Motor neuron (in vitro differentiated cells): ENCODE results near the gene ZNF446. TPM values are rescaled to one million over a fixed set of nuclear protein-coding genes. Genes with fewer than 3 reads are reported as not detected.

ENCODE experiments used
- ATAC-seq, 8 experiments: fragments of 200-7000 bp; cut with Tn5 transposase; replicated peaks in 6 of 8; 2 replicates each; pipeline ENCODE4 v1.8.0; 2021; ENCODE audit warnings: mild to moderate bottlenecking in 8 of 8, moderate library complexity in 8 of 8
- H3K27ac ChIP-seq, 2 donors: fragments of 250-450 bp; sonication (Bioruptor Pico); 2 replicates each; pipeline ENCODE4 v1.9.0; 2021; ENCODE audit warnings: antibody characterized with exemption in 2 of 2, mild to moderate bottlenecking in 2 of 2, moderate library complexity in 1 of 2
- H3K4me1 ChIP-seq, 2 donors: fragments of 250-450 bp; sonication (Bioruptor Pico); replicated peaks in 1 of 2; 2 replicates each; pipeline ENCODE4 v1.6.1; 2021; ENCODE audit warnings: antibody characterized with exemption in 2 of 2, mild to moderate bottlenecking in 2 of 2, moderate library complexity in 1 of 2
- H3K4me3 ChIP-seq, 5 donors: fragments of 250-450 bp; sonication (Bioruptor Pico); 2 replicates each; pipeline ENCODE4 v1.9.0; 2021; ENCODE audit warnings: antibody characterized with exemption in 5 of 5, mild to moderate bottlenecking in 5 of 5, moderate library complexity in 4 of 5
- WGBS, 10 experiments: fragments of 450-650 bp; shearing (Covaris generic); methylation state at CpG; one replicate each; pipeline ENCODE4 v1.0.0; 2022; 5-methylcytosine and 5-hydroxymethylcytosine counted together
- in situ Hi-C, 9 experiments: fragments of 400-800 bp; cut with MboI; loops; one replicate each; pipeline ENCODE4 v1.15.0; 2021; ENCODE audit warnings: low sequenced_read_pairs in 9 of 9, low pct_unique_long_range_greater_than_20kb in 2 of 9; ENCODE audit not compliant: unreplicated experiment in 9 of 9
- total RNA-seq, 8 experiments: library from RNA; unstranded; fragments of 300-600 nt; gene quantifications; 2 replicates each; pipeline versions ENCODE4 v1.2.3 to v1.2.4, GENCODE V29; 2022

Gene ZNF446
- total RNA-seq, 8 experiments from 2014 or later = 11.8 to 19.8 (median 14.6) TPM

- Histone ChIP-seq H3K4me3 (peak overlapping the region in 4 of 5 donors; percentile 16 to 37 (median 30)), H3K4me1 (peaks cover 9 to 17% of the 10 kb centered on the region in 2 donors), H3K27ac (peak overlapping the region; percentile 6 to 72)
- in situ Hi-C loops = no loop called here
- ATAC-seq = no peak
- WGBS, 10 experiments = 100% methylated on average over 1 of the region's 3 CpGs; no CpG with 5 or more reads in 8 of the 10 experiments
These were observed 38.4 kb downstream of the ZNF446 start for GRCh38 chr19:58514564-58515022.

- 100% methylated on average over 2 of the region's 2 CpGs; no CpG with 5 or more reads in 9 of the 10 experiments for WGBS, 10 experiments
- no peak overlapping the region for H3K27ac ChIP-seq
- in situ Hi-C loops = no loop called here
- H3K4me1 ChIP-seq = peaks cover 9 to 17% of the 10 kb centered on the region in 2 donors
- ATAC-seq = no peak
- H3K4me3 ChIP-seq = no peak overlapping the region
These were observed 39.1 kb downstream of the ZNF446 start for GRCh38 chr19:58515259-58515658.

- ATAC-seq = no peak
- in situ Hi-C loops = no loop called here
- Histone ChIP-seq H3K27ac (no peak overlapping the region), H3K4me1 (peaks cover 12 to 21% of the 10 kb centered on the region in 2 donors), H3K4me3 (no peak overlapping the region)
- 73 to 100% methylated on average over 3 to 4 of the region's 25 CpGs; no CpG with 5 or more reads in 8 of the 10 experiments for WGBS, 10 experiments
These were observed 40.2 kb downstream of the ZNF446 start for GRCh38 chr19:58516246-58516836.

GRCh38 chr19:58516964-58517833 lies 41.0 kb downstream of the ZNF446 start:
- H3K4me1 ChIP-seq = peaks cover 12 to 21% of the 10 kb centered on the region in 2 donors
- in situ Hi-C loops = no loop called here
- whole genome bisulfite sequencing, 10 experiments = 100% methylated on average over 5 of the region's 65 CpGs; no CpG with 5 or more reads in 9 of the 10 experiments
- no peak overlapping the region for H3K4me3 ChIP-seq
- no peak overlapping the region for H3K27ac ChIP-seq
- no peak for ATAC-seq

GRCh38 chr19:58518256-58519086 lies 42.3 kb downstream of the ZNF446 start:
- no peak for ATAC-seq
- in situ Hi-C loops = no loop called here
- WGBS, 10 experiments = 0 to 65% (median 20%) methylated on average over 1 to 8 of the region's 22 CpGs; no CpG with 5 or more reads in 5 of the 10 experiments
- peak overlapping the region; percentile 92 to 94 for H3K27ac ChIP-seq
- peaks cover 11 to 20% of the 10 kb centered on the region in 2 donors for H3K4me1 ChIP-seq
- H3K4me3 ChIP-seq = peak overlapping the region; percentile 53 to 83 (median 66)

GRCh38 chr19:58519087-58519354 lies 42.9 kb downstream of the ZNF446 start:
- in situ Hi-C loops = no loop called here

GRCh38 chr19:58519355-58520256 lies 43.5 kb downstream of the ZNF446 start, which contains the start of gene ZBTB45:
ZBTB45 (minus strand) TSS chr19:58519810; CDS start chr19:58517673, 2,137 bp downstream.
- Histone ChIP-seq H3K4me3 (peak within 1 kb of the TSS; percentile 53 to 83 (median 66)), H3K4me1 (peaks cover 7 to 14% of the 10 kb centered on the region in 2 donors), H3K27ac (peak within 1 kb of the TSS; percentile 92 to 94)
- ATAC-seq = peak; percentile 80 to 88 (median 85)
- in situ Hi-C loops = no loop called here
- WGBS, 10 experiments = no CpG with 5 or more reads among the region's 87 CpGs

More at GRCh38 chr19:58519087-58519354, 42.9 kb downstream of the ZNF446 start:
- ATAC-seq = peak; percentile 10 to 46 (median 30)
- H3K4me3 ChIP-seq = peak overlapping the region; percentile 53 to 83 (median 66)
- H3K4me1 ChIP-seq = peaks cover 7 to 17% of the 10 kb centered on the region in 2 donors
- 0 to 4% (median 0%) methylated on average over 1 to 5 of the region's 14 CpGs; no CpG with 5 or more reads in 7 of the 10 experiments for WGBS, 10 experiments
- H3K27ac ChIP-seq = peak overlapping the region; percentile 92 to 94

GRCh38 chr19:58520257-58520599 lies 44.1 kb downstream of the ZNF446 start:
- 0 to 38% (median 13%) methylated on average over 1 to 3 of the region's 7 CpGs; no CpG with 5 or more reads in 2 of the 10 experiments for WGBS, 10 experiments
- in situ Hi-C loops = no loop called here

GRCh38 chr19:58521651-58522050 lies 45.5 kb downstream of the ZNF446 start:
- ATAC-seq = no peak
- in situ Hi-C loops = no loop called here
- peaks cover 7 to 12% of the 10 kb centered on the region in 2 donors for H3K4me1 ChIP-seq
- 67 to 100% (median 80%) methylated on average over 1 to 3 of the region's 4 CpGs; no CpG with 5 or more reads in 4 of the 10 experiments for WGBS, 10 experiments
- no peak overlapping the region for H3K27ac ChIP-seq
- H3K4me3 ChIP-seq = no peak overlapping the region

More at GRCh38 chr19:58520257-58520599, 44.1 kb downstream of the ZNF446 start:
- Histone ChIP-seq H3K27ac (peak overlapping the region; percentile 92 to 94), H3K4me1 (peaks cover 7 to 12% of the 10 kb centered on the region in 2 donors), H3K4me3 (peak overlapping the region; percentile 53 to 83 (median 66))
- no peak for ATAC-seq

GRCh38 chr19:58522709-58523108 lies 46.6 kb downstream of the ZNF446 start:
- ATAC-seq = no peak
- WGBS, 10 experiments = 20 to 100% (median 56%) methylated on average over 1 to 3 of the region's 3 CpGs; no CpG with 5 or more reads in 2 of the 10 experiments
- no peak overlapping the region for H3K27ac ChIP-seq
- in situ Hi-C loops = no loop called here
- peaks cover 7 to 10% of the 10 kb centered on the region in 2 donors for H3K4me1 ChIP-seq
- H3K4me3 ChIP-seq = no peak overlapping the region

GRCh38 chr19:58529405-58529804 lies 53.3 kb downstream of the ZNF446 start:
- 0 to 83% (median 57%) methylated on average over 1 to 3 of the region's 3 CpGs; no CpG with 5 or more reads in 2 of the 10 experiments for WGBS, 10 experiments
- in situ Hi-C loops = no loop called here
- no peak for ATAC-seq
- H3K27ac ChIP-seq = no peak overlapping the region
- H3K4me1 ChIP-seq = no peaks in the 10 kb centered on the region
- no peak overlapping the region for H3K4me3 ChIP-seq
